HUES6 (cell line): Measurements from ENCODE around the gene NOX3.
"Not testable (repeated sequence)": the region's sequence is repeated elsewhere in the genome, so short reads cannot be mapped to it uniquely, and the experiment has no call there.

Experiments used
- H3K27ac ChIP-seq: 2 replicates; pipeline ENCODE4 v1.7.0; 2013; ENCODE audit warnings: low read depth, mild to moderate bottlenecking, low read length, inconsistent platforms
- H3K27me3 ChIP-seq: 2 replicates; pipeline ENCODE4 v1.6.1; 2013; ENCODE audit warnings: low read length; ENCODE audit not compliant: control insufficient read depth, insufficient read depth
- H3K36me3 ChIP-seq: 2 replicates; pipeline ENCODE4 v1.6.1; 2013; ENCODE audit warnings: low read length; ENCODE audit not compliant: control insufficient read depth, insufficient read depth
- H3K4me1 ChIP-seq: 2 replicates; pipeline ENCODE4 v1.6.1; 2013; ENCODE audit warnings: low read length; ENCODE audit not compliant: control insufficient read depth, insufficient read depth
- H3K4me3 ChIP-seq: 2 replicates; pipeline ENCODE4 v1.5.1; 2013; ENCODE audit warnings: low read depth, low read length
- H3K9ac ChIP-seq: one replicate; pipeline ENCODE4 v1.6.1; 2013; ENCODE audit warnings: mild to moderate bottlenecking, low read length
- H3K9me3 ChIP-seq: 2 replicates; pipeline ENCODE4 v1.6.1; 2013; ENCODE audit warnings: low read depth, low read length; ENCODE audit not compliant: control insufficient read depth, insufficient read depth

The NOX3 gene

GRCh38 chr6:155466539-155466938, 10.9 kb upstream of the NOX3 start:
- H3K9me3 ChIP-seq, result peaks cover 28% of the 10 kb centered on the region
- H3K4me1 ChIP-seq, result peaks cover 2% of the 10 kb centered on the region; the same call in 1 of the 2 replicates
- H3K9ac ChIP-seq, result no peak overlapping the region
- no peak overlapping the region for H3K27ac ChIP-seq
- H3K36me3 ChIP-seq, result no peaks in the 10 kb centered on the region
- no peaks in the 10 kb centered on the region for H3K27me3 ChIP-seq
- no peak overlapping the region for H3K4me3 ChIP-seq

GRCh38 chr6:155461556-155461955, 5.9 kb upstream of the NOX3 start:
- Histone ChIP-seq H3K27me3 (no peaks in the 10 kb centered on the region), H3K4me3 (no peak overlapping the region), H3K36me3 (no peaks in the 10 kb centered on the region), H3K9me3 (peaks cover 11% of the 10 kb centered on the region), H3K27ac (no peak overlapping the region), H3K4me1 (peaks cover 8% of the 10 kb centered on the region; the same call in 1 of the 2 replicates), H3K9ac (no peak overlapping the region)

DNA sequence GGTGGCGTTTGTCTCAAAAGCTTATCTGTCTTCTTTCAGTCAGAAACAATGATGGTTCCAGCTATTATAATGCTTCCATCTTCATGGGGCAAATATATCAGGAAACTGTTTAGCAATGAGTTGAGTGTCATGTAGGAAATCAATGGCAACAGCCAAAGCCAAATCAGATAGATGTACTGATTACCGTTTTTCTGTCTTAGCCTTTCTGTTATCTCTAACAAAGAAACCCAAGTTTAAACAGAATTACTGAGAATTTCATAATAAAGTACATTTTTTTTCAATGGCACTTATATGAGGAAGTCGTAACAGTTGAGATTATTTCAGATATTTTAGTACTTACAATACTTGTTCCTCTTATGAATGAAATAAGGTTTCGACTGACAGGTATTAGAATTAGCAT, 1.2 kb downstream of the NOX3 start:
- Histone ChIP-seq H3K27me3 (no peaks in the 10 kb centered on the region), H3K36me3 (no peaks in the 10 kb centered on the region), H3K9me3 (no peaks in the 10 kb centered on the region), H3K9ac (no peak overlapping the region), H3K27ac (no peak overlapping the region), H3K4me3 (no peak overlapping the region), H3K4me1 (peaks cover 7% of the 10 kb centered on the region)

DNA sequence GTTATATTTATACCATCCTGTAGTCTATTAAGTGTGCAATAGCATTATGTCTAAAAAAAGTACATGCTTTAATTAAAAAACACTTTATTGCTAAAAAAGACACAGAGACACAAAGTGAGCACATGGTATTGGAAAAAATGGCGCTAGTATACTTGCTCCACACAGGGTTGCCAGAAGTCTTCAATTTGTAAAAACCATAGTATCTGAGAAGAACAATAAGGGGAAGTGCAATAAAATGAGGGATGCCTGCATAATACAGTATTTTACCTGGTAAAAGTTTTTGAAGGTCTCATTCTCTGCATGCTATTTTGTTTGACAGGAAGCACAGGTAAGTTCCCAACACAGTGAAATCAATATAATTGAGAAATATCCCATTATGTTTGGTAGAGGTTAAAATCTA, 1.6 kb downstream of the NOX3 start:
- no peaks in the 10 kb centered on the region for H3K36me3 ChIP-seq
- H3K9ac ChIP-seq, result no peak overlapping the region

GRCh38 chr6:155452576-155452975, 3.1 kb downstream of the NOX3 start:
- Histone ChIP-seq H3K4me1 (peaks cover 21% of the 10 kb centered on the region), H3K27ac (no peak overlapping the region), H3K9me3 (no peaks in the 10 kb centered on the region), H3K27me3 (no peaks in the 10 kb centered on the region), H3K36me3 (no peaks in the 10 kb centered on the region), H3K9ac (no peak overlapping the region), H3K4me3 (no peak overlapping the region)

More for the DNA sequence above, 1.6 kb downstream of the NOX3 start:
- Histone ChIP-seq H3K4me1 (peaks cover 12% of the 10 kb centered on the region), H3K4me3 (no peak overlapping the region), H3K27ac (no peak overlapping the region), H3K27me3 (no peaks in the 10 kb centered on the region), H3K9me3 (no peaks in the 10 kb centered on the region)

DNA sequence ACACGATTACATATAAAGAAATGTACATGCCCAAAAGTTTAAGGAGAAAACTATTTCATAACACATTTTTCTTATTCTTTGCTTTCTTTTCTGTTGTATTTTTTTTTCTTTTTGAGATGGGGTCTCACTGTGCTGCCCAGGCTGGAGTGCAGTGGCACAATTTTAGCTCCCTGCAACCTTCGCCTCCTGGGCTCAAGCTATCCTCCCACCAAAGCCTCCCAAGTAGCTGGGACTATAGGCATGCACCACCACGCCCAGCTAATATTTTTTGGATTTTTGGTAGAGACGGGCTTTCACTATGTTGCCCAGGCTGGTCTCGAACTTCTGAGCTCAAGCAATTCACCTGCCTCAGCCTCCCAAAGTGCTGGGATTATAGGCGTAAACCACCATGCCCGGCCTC, 4.1 kb downstream of the NOX3 start:
- H3K4me1 ChIP-seq, result peaks cover 21% of the 10 kb centered on the region
- not testable (repeated sequence) for H3K9ac ChIP-seq, H3K27ac ChIP-seq, H3K36me3 ChIP-seq, H3K4me3 ChIP-seq, H3K27me3 ChIP-seq, H3K9me3 ChIP-seq

GRCh38 chr6:155450240-155450581, 5.4 kb downstream of the NOX3 start:
- Histone ChIP-seq H3K4me3 (no peak overlapping the region), H3K4me1 (peaks cover 15% of the 10 kb centered on the region), H3K36me3 (no peaks in the 10 kb centered on the region), H3K27me3 (no peaks in the 10 kb centered on the region), H3K27ac (no peak overlapping the region), H3K9ac (no peak overlapping the region), H3K9me3 (no peaks in the 10 kb centered on the region)

- Histone ChIP-seq H3K27me3 (no peaks in the 10 kb centered on the region), H3K4me3 (no peak overlapping the region), H3K9ac (no peak overlapping the region), H3K4me1 (peaks cover 15% of the 10 kb centered on the region), H3K9me3 (no peaks in the 10 kb centered on the region), H3K27ac (no peak overlapping the region), H3K36me3 (no peaks in the 10 kb centered on the region)
Observed at GRCh38 chr6:155449450-155450239, 6.0 kb downstream of the NOX3 start.

- H3K27ac ChIP-seq, result no peak overlapping the region
- no peaks in the 10 kb centered on the region for H3K27me3 ChIP-seq
- no peaks in the 10 kb centered on the region for H3K9me3 ChIP-seq
- H3K4me1 ChIP-seq, result peaks cover 19% of the 10 kb centered on the region
- H3K4me3 ChIP-seq, result no peak overlapping the region
- no peak overlapping the region for H3K9ac ChIP-seq
- H3K36me3 ChIP-seq, result no peaks in the 10 kb centered on the region
Observed at GRCh38 chr6:155448668-155449449, 6.8 kb downstream of the NOX3 start.

DNA sequence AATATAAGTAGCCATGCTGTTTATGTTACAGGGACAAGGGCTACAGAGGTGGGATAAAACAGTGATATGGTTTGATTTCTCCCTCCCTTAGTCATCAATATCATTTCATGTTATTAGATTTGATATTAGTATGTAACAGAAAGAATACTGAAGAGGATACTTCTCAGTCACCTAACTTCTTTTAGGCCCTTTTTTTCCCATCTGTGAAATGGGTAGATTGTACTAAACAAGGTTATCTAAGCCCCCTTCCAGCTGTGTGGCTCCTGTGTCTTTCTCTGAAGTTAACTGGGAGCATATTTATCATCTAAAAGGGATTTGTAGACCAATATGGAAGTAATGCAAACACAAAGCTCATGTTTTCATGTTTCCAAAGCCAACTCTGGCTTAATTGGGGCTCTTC, 7.7 kb downstream of the NOX3 start:
- Histone ChIP-seq H3K4me1 (peaks cover 19% of the 10 kb centered on the region), H3K9ac (no peak overlapping the region), H3K4me3 (no peak overlapping the region), H3K27me3 (no peaks in the 10 kb centered on the region), H3K9me3 (no peaks in the 10 kb centered on the region), H3K36me3 (no peaks in the 10 kb centered on the region), H3K27ac (no peak overlapping the region)
